Adrenal gland (tissue), 5 donors: ENCODE data around the gene TRIP10.

Experiments used
- POLR2A ChIP-seq, 2 donors: fragments of 450-650 bp; IDR thresholded peaks; one replicate each; pipeline ENCODE4 v1.6.1; 2017; ENCODE audit warnings: antibody characterized with exemption in 2 of 2, mild to moderate bottlenecking in 2 of 2, moderate library complexity in 1 of 2
- TF ChIP-seq, protein P1 (sequence below), 6 experiments: fragments of 450-650 bp in 4 of 6; fragments of 200-600 bp in 2 of 6; sonication (generic) in 1 of 6; IDR thresholded peaks; 1 replicate in 5 of 6; 2 replicates in 1 of 6; pipeline versions ENCODE4 v1.5.1 to v1.8.0; 2016 to 2021; ENCODE audit warnings: antibody characterized with exemption in 6 of 6, mild to moderate bottlenecking in 2 of 6, moderate library complexity in 1 of 6
- donor health status: DM: no; HTN: no; CAD: no.

- TF ChIP-seq, protein P1, sequence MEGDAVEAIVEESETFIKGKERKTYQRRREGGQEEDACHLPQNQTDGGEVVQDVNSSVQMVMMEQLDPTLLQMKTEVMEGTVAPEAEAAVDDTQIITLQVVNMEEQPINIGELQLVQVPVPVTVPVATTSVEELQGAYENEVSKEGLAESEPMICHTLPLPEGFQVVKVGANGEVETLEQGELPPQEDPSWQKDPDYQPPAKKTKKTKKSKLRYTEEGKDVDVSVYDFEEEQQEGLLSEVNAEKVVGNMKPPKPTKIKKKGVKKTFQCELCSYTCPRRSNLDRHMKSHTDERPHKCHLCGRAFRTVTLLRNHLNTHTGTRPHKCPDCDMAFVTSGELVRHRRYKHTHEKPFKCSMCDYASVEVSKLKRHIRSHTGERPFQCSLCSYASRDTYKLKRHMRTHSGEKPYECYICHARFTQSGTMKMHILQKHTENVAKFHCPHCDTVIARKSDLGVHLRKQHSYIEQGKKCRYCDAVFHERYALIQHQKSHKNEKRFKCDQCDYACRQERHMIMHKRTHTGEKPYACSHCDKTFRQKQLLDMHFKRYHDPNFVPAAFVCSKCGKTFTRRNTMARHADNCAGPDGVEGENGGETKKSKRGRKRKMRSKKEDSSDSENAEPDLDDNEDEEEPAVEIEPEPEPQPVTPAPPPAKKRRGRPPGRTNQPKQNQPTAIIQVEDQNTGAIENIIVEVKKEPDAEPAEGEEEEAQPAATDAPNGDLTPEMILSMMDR (IDR thresholded peaks at IDR 0.05): no peak
- no peak for TF ChIP-seq POLR2A (IDR thresholded peaks at IDR 0.05)
Measured at GRCh38 chr19:6790194-6791128, 51.0 kb downstream of the TRIP10 start.
